ENCODE results near the gene MGAT4D.
"Not testable (repeated sequence)": the region's sequence is repeated elsewhere in the genome, so short reads cannot be mapped to it uniquely, and the experiment has no call there.

Gene MGAT4D

GRCh38 chr4:140448830-140449229 is 49.3 kb downstream of the MGAT4D start:
- intact Hi-C loops (cut with DNase I) = no loop called here
- DNase-seq = no peak

GRCh38 chr4:140448162-140448561 is 49.9 kb downstream of the MGAT4D start:
- intact Hi-C loops (cut with DNase I) = no loop called here
- no peak for DNase-seq

GRCh38 chr4:140444347-140444746 is 53.7 kb downstream of the MGAT4D start:
- DNase-seq; intact Hi-C loops (cut with DNase I): not testable (repeated sequence)

DNA sequence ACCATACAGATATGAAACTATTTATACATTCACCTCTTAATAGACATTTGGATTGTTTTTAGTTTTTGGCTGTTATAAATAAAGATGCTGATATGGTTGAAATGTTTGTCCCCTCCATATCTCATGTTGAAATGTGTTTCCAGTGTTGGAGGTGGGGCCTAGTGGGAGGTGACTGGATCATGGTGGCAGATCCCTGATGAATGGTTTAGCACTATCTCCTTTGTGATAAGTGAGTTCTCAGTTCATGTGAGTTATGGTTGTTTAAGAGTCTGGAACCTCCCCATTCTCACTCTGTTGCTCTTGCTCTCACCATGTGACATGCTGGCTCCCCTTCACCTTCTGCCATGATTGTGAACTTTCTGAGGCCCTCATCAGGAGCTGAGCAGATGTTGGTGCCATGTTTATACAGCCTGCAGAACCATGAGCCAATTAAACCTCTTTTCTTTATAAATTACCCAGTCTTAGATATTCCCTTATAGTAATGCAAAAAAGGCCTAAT is 58.4 kb downstream of the MGAT4D start:
- intact Hi-C loops (cut with DNase I) = no loop called here
- no peak for DNase-seq

DNA sequence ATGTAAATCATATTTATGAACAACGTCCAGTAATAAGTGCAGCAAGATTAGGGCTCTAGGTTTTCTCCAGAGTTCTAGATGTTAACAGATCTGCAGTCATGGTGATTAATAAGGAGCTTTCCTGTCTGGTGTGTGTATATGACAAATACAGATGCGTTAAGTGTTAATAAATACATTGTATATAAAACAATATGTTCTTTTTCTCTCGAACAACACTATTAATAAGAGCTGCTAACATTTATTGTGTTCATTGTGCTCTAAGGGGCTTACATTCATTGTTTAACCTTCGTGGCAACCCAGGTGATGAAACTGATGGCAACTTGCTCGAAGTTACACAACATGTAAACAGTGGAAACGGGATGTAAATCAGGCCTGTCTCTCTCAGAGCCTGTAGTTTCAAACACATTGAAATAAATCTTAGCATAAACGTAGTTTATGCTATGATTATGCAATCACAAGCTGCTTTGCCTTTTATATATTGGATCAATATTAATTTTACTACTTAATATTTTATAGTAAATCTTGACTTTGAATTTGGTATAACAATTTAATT is 70.1 kb downstream of the MGAT4D start:
- intact Hi-C loops (cut with DNase I) = no loop called here
- no peak for DNase-seq

- DNase-seq = peak; percentile 25 to 87 (median 74)
- intact Hi-C loops (cut with DNase I) = no loop called here
Measured at GRCh38 chr4:140427106-140427918, 70.8 kb downstream of the MGAT4D start, which contains the start of gene CLGN. CLGN (minus strand) TSS chr4:140427648; CDS start chr4:140413078, 14,570 bp downstream.

- DNase-seq = peak in 19 of 42 donors; percentile 3 to 67 (median 13)
- intact Hi-C loops (cut with DNase I) = no loop called here
Measured at GRCh38 chr4:140426610-140427105, 71.4 kb downstream of the MGAT4D start.

DNA sequence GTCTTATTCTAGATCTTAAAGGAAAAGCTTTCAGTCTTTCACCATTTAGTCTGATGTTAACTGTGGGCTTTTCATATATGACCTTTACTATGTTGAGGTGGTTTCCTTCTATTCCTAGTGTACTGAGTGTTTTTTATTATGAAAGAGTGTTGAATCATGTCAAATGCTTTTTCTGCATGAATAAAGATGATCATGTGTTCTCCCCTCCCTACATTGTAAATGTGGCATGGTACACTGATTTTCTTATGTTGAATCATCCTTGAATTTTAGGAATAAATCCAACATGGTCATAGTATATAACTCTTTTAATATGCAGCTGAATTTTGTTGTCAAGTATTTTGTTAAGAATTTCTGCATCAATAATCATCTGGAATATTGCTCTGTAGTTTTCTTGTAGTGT is 75.0 kb downstream of the MGAT4D start:
- no peak for DNase-seq
- intact Hi-C loops (cut with DNase I) = no loop called here

DNA sequence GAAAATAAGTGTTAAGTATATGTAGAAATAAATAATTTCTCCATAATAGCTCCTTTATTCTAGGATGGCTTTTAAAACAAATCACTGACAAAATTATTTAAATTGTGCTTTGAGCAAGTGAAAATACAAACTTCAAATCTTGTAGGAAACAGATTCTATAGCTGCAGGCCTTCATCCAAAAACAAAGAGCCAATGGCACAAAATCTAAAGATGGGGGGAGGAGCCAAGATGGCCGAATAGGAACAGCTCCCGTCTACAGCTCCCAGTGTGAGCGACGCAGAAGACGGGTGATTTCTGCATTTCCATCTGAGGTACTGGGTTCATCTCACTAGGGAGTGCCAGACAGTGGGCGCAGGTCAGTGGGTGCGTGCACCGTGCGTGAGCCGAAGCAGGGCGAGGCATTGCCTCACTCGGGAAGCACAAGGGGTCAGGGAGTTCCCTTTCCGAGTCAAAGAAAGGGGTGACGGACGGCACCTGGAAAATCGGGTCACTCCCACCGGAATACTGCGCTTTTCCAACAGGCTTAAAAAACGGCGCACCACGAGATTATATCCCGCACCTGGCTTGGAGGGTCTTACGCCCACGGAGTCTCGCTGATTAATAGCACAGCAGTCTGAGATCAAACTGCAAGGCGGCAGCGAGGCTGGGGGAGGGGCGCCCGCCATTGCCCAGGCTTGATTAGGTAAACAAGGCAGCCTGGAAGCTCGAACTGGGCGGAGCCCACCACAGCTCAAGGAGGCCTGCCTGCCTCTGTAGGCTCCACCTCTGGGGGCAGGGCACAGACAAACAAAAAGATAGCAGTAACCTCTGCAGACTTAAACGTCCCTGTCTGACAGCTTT is 84.7 kb downstream of the MGAT4D start:
- intact Hi-C loops (cut with DNase I); DNase-seq: not testable (repeated sequence)

GRCh38 chr4:140408974-140409373 is 89.1 kb downstream of the MGAT4D start:
- no peak for DNase-seq
- intact Hi-C loops (cut with DNase I) = no loop called here

GRCh38 chr4:140406292-140406691 is 91.8 kb downstream of the MGAT4D start:
- intact Hi-C loops (cut with DNase I) = no loop called here
- DNase-seq = no peak

DNA sequence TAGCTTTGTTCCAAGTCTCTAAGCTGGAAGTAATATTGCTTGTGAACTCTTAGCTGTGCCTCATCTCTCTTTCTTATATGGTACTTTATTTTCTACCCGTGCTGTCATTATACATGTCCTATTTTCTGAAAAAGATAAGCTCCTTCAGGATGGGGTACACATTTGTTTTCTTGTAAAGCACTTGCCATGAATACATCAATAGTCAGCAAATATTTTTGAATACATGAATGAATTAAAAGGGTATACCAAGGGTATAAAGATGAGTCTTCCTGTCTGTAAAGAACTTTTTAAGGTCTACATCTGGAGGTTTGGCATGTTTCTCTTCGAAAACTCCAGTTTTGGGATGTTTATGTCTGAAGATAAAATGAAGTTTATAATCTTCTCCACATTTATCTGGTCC is 98.0 kb downstream of the MGAT4D start:
- DNase-seq = no peak
- intact Hi-C loops (cut with DNase I) = no loop called here

DNA sequence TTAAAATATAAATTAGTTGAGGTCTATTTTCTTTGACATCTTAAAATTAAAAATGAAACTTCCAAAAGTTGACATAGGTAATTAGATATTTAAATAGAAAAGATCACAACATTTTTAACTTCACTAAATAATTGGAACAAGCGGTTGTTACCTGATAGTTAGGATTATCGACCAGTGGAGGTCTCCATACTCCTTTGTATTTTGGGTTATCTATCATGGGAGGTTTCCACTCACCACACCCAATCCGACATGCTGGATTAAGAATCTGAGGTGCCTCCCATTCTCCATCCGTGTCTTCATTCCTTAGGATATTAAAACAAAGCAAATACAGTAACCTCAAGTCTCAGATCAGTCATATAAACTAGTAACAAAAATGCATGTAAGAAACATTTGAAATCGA is 102.4 kb downstream of the MGAT4D start:
- intact Hi-C loops (cut with DNase I) = no loop called here
- DNase-seq = no peak

Data from head of caudate nucleus (tissue), 42 donors.